WERI-Rb-1 (cell line): Measurements from ENCODE around the gene MFRP.

Experiments used
- DNase-seq: peaks from one replicate; pipeline ENCODE4 v3.0.0-alpha.2; 2020
- H3K27ac ChIP-seq: fragments of 250-450 bp; sonication (Bioruptor Pico); 2 replicates; pipeline ENCODE4 v1.5.1; 2020; ENCODE audit warnings: mild to moderate bottlenecking, moderate library complexity
- H3K27me3 ChIP-seq: fragments of 250-450 bp; sonication (Bioruptor Pico); 2 replicates; pipeline ENCODE4 v1.5.1; 2021; ENCODE audit warnings: mild to moderate bottlenecking, low read depth, moderate library complexity; ENCODE audit not compliant: insufficient read depth, severe bottlenecking
- H3K36me3 ChIP-seq: fragments of 250-450 bp; sonication (Bioruptor Pico); 2 replicates; pipeline ENCODE4 v1.5.1; 2020; ENCODE audit warnings: mild to moderate bottlenecking, moderate library complexity
- H3K4me3 ChIP-seq: 2 replicates; pipeline ENCODE4 v1.5.1; 2011; ENCODE audit warnings: low read depth, mild to moderate bottlenecking, control low read depth, low read length
- H3K9me3 ChIP-seq: fragments of 250-450 bp; sonication (Bioruptor Pico); 2 replicates; pipeline ENCODE4 v1.5.1; 2021; ENCODE audit warnings: mild to moderate bottlenecking, moderate library complexity; ENCODE audit not compliant: severe bottlenecking
- CTCF ChIP-seq: IDR thresholded peaks from 2 replicates; pipeline ENCODE4 v1.5.1; 2011; ENCODE audit warnings: low read depth, mild to moderate bottlenecking, control low read depth, inconsistent platforms, low read length

Gene MFRP

DNA sequence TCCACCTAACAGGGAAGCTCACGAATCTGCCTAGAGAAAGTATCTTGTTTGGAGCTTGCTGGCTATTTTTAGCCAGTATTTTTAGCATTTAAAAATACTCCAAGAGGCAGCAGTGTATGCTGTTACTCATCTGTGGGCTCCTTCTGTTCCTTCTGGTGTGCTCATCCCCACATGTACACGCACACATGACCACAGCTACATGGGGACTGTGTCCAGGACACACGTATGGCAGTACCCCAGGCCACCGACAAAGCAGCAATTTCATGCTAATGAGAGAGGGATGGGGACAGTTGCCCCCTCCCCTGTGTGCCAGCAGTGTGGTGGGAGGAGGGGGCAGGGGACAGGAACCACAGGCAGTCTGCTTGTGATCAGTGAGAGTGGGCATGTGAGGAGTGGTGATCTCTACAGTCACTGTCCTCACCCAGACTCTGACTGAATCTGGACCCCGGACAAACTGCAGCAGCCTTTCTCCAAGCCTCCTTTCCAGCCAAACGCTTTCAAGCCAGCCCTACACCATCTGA lies 18.6 kb upstream of the MFRP start:
- H3K4me3 ChIP-seq: no peak overlapping the region
- no peak overlapping the region for H3K27ac ChIP-seq

GRCh38 chr11:119363851-119364590 lies 17.5 kb upstream of the MFRP start:
- H3K27me3 ChIP-seq: no peaks in the 10 kb centered on the region
- peak overlapping the region; percentile 54 for H3K4me3 ChIP-seq
- peak overlapping the region; percentile 56 for H3K27ac ChIP-seq
- DNase-seq: peak; percentile 59
- no peak for TF ChIP-seq CTCF
- H3K9me3 ChIP-seq: no peaks in the 10 kb centered on the region
- H3K36me3 ChIP-seq: peaks cover 10% of the 10 kb centered on the region

More for the DNA sequence above, 18.6 kb upstream of the MFRP start:
- H3K27me3 ChIP-seq: no peaks in the 10 kb centered on the region
- DNase-seq: no peak
- no peaks in the 10 kb centered on the region for H3K36me3 ChIP-seq
- no peak for TF ChIP-seq CTCF
- no peaks in the 10 kb centered on the region for H3K9me3 ChIP-seq

DNA sequence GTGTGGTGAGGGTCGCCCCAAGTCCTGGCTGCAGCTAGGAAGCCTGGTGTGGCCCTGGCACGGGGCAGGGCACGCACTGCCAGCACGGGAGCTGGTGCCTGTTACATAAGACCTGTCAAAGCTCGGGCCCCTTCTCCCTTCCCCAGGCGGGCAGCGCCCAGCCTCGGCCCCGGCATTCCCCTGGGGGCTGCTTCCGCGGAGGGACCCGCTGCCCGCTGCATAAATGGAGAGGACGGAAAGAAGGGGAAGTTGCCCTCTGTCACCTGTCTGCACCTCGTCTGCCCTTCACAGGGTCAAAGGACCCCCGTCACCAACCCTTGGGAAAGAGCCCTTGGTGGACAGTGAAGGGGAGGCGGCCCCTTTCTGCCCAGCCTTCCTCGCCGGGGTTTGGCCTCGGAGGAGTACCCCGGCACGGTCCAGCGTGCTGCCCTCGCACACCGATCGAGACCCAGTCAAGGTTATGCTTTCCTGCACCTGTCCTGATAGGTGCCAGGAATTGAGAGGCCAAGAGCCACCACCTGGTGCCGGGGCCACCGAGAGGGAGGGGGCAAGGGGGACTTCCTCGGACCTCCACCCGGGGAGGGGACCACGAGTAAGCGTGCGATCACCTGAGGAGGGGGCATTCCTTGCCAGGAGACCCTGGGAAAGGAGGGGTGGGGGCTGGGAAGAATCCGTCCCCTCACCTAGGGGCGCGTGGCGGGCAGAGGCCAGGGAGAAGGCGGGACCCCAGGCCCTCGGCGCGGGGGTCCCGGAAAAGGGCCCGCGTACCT lies 16.8 kb upstream of the MFRP start:
- Histone ChIP-seq H3K27me3 (no peaks in the 10 kb centered on the region), H3K36me3 (peaks cover 18% of the 10 kb centered on the region), H3K27ac (peak overlapping the region; percentile 56), H3K9me3 (no peaks in the 10 kb centered on the region), H3K4me3 (peak overlapping the region; percentile 54)
- no peak for TF ChIP-seq CTCF
- no peak for DNase-seq

DNA sequence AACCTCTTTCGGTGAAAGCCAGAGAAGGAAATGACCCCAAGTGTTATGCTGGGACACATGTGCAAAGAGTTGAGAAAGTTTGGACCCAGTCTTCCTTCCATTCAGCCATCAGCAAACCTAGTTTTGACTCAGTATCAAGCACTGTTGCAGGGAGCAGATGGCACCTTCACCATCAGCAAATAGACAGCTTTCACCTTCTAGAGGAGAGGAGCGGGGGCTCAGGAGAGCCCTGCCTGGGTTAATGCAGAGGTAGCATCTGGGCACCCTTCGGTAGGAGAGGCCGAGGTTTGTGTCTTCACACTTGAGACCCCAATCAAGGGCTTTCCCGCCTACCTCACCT lies 16.2 kb upstream of the MFRP start:
- Histone ChIP-seq H3K27me3 (no peaks in the 10 kb centered on the region), H3K9me3 (no peaks in the 10 kb centered on the region), H3K4me3 (peak overlapping the region; percentile 54), H3K27ac (peak overlapping the region; percentile 80), H3K36me3 (peaks cover 23% of the 10 kb centered on the region)
- no peak for TF ChIP-seq CTCF
- no peak for DNase-seq

DNA sequence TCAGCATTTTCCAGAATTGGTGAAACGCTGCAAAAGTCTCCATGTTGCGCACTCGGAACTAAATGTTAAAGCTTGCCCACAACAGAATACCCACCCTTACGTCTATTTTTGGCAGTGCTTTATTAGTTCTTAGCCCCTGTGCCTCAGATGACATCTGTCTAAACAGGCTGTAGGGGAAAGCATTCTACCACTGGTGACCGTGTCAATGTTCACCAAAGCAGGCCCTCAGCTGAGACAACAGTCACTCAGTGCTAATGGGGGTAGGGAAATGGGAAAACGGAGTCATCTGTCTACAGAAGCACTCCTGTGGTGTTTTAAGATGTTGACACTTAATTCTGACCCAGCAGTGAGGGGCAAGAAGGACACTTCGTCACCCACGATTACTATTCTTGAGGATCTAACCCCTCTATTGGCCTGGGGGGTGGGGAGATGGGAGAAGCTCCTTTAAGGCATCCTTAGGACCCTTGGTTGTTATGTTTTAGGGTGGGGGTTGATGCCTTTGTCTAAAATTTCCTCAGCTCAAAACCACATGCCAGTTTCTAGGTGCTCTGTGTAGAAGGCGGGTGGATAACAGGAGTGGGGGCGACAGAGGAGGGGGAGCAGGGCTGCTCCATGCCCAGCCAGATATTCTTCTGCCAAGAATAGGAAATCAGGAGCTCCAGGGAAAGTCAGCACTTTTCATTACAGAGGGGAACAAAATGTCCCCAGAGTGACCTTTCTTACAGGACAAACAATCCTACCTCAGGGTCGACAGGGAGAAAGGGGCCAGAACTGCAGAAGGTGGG lies 15.6 kb upstream of the MFRP start:
- TF ChIP-seq CTCF: no peak
- Histone ChIP-seq H3K27me3 (no peaks in the 10 kb centered on the region), H3K27ac (peak overlapping the region; percentile 80), H3K4me3 (peak overlapping the region; percentile 54), H3K36me3 (peaks cover 29% of the 10 kb centered on the region), H3K9me3 (no peaks in the 10 kb centered on the region)
- no peak for DNase-seq
